B cell (primary cell): ENCODE results near the gene SKAP1. TPM values are rescaled to one million over a fixed set of nuclear protein-coding genes. Genes with fewer than 3 reads are reported as not detected.

Experiments
- ATAC-seq: fragments of 200-7000 bp; cut with Tn5 transposase; one replicate; pipeline ENCODE4 v1.10.0; 2021; ENCODE audit warnings: low read depth, mild to moderate bottlenecking, moderate number of reproducible peaks, moderate library complexity
- CTCF ChIA-PET: fragments of 350-600 bp; sonication (Branson Sonifier 250); formaldehyde crosslinking; loops from one replicate; lab custom pipeline; 2021; ENCODE audit warnings: antibody characterized with exemption, inconsistent platforms; lab: Charles Lee
- POLR2A ChIA-PET: fragments of 350-600 bp; sonication (Branson Sonifier 250); formaldehyde crosslinking; loops from one replicate; lab custom pipeline; 2021; ENCODE audit warnings: antibody characterized with exemption; lab: Charles Lee
- DNase-seq: peaks from one replicate; pipeline ENCODE4 v3.0.0; 2013
- H2AFZ ChIP-seq: 2 replicates; pipeline ENCODE4 v1.6.1; 2012; ENCODE audit warnings: mild to moderate bottlenecking, low read depth, low read length; ENCODE audit not compliant: insufficient read depth, poor library complexity, severe bottlenecking
- H3K27ac ChIP-seq, 2 donors: 1 replicate in 1 of 2; 2 replicates in 1 of 2; pipeline ENCODE4 v1.5.1; 2012 to 2013; ENCODE audit warnings: low read length in 2 of 2, mild to moderate bottlenecking in 2 of 2, moderate library complexity in 1 of 2
- H3K27me3 ChIP-seq, 4 experiments: fragments of 200-600 bp in 1 of 4; sonication (generic) in 1 of 4; replicated peaks in 1 of 4; 1 replicate in 2 of 4; 2 replicates in 2 of 4; pipeline versions ENCODE4 v1.6.1 to v1.7.0; 2013 to 2016; ENCODE audit warnings: low read length in 3 of 4, mild to moderate bottlenecking in 2 of 4, mixed read lengths in 1 of 4, moderate library complexity in 1 of 4; ENCODE audit not compliant: insufficient read depth in 4 of 4, control insufficient read depth in 3 of 4; ENCODE audit errors: control extremely low read depth in 1 of 4
- H3K36me3 ChIP-seq, 2 experiments: replicated peaks in 1 of 2; 1 replicate in 1 of 2; 2 replicates in 1 of 2; pipeline versions ENCODE4 v1.6.1 to v1.7.1; 2013; ENCODE audit warnings: low read length in 1 of 2; ENCODE audit not compliant: insufficient read depth in 2 of 2, control insufficient read depth in 1 of 2; ENCODE audit errors: control extremely low read depth in 1 of 2, extremely low read depth in 1 of 2
- H3K4me1 ChIP-seq, 2 donors: fragments of 200-600 bp in 1 of 2; sonication (generic) in 1 of 2; 1 replicate in 1 of 2; 2 replicates in 1 of 2; pipeline versions ENCODE4 v1.5.1 to v1.6.1; 2013 to 2017; ENCODE audit warnings: low read length in 2 of 2; ENCODE audit not compliant: control insufficient read depth in 2 of 2, insufficient read depth in 2 of 2
- H3K4me2 ChIP-seq: replicated peaks from 2 replicates; pipeline ENCODE3; 2012; ENCODE audit warnings: mild to moderate bottlenecking, low read depth, low read length; ENCODE audit not compliant: poor library complexity, severe bottlenecking
- H3K4me3 ChIP-seq, 5 experiments: fragments of 200-600 bp in 1 of 5; sonication (generic) in 1 of 5; 1 replicate in 3 of 5; 2 replicates in 2 of 5; pipeline versions ENCODE4 v1.5.1 to v1.7.0; 2011 to 2016; ENCODE audit warnings: low read length in 4 of 5, mild to moderate bottlenecking in 4 of 5, low read depth in 2 of 5, control low read depth in 1 of 5, moderate library complexity in 1 of 5; ENCODE audit not compliant: insufficient read depth in 1 of 5; ENCODE audit errors: control extremely low read depth in 1 of 5, extremely low read depth in 1 of 5
- H3K79me2 ChIP-seq: fragments of 200-600 bp; sonication (generic); one replicate; pipeline ENCODE4 v1.6.0; 2016; ENCODE audit warnings: low read length; ENCODE audit not compliant: control insufficient read depth, insufficient read depth
- H3K9ac ChIP-seq: fragments of 200-600 bp; sonication (generic); 2 replicates; pipeline ENCODE4 v1.6.1; 2017; ENCODE audit warnings: mild to moderate bottlenecking, low read length, moderate library complexity
- H3K9me3 ChIP-seq, 3 donors: one replicate each; pipeline versions ENCODE4 v1.6.1 to v1.7.1; 2013; ENCODE audit warnings: low read length in 2 of 3; ENCODE audit not compliant: control insufficient read depth in 2 of 3, insufficient read depth in 1 of 3; ENCODE audit errors: control extremely low read depth in 1 of 3
- H4K20me1 ChIP-seq: 2 replicates; pipeline ENCODE4 v1.6.0; 2012; ENCODE audit warnings: mild to moderate bottlenecking, low read length; ENCODE audit not compliant: insufficient read depth, control insufficient read depth, poor library complexity, severe bottlenecking
- H3K27ac Mint-ChIP-seq: one replicate; pipeline ENCODE4 v1.8.0; 2021; ENCODE audit warnings: mixed read lengths
- H3K27me3 Mint-ChIP-seq: one replicate; pipeline ENCODE4 v1.8.0; 2021; ENCODE audit warnings: mixed read lengths
- H3K4me1 Mint-ChIP-seq: one replicate; pipeline ENCODE4 v1.8.0; 2021; ENCODE audit warnings: mixed read lengths
- H3K4me3 Mint-ChIP-seq: one replicate; pipeline ENCODE4 v1.8.0; 2021; ENCODE audit warnings: mixed read lengths
- H3K9me3 Mint-ChIP-seq: one replicate; pipeline ENCODE4 v1.8.0; 2022; ENCODE audit warnings: mixed read lengths; ENCODE audit not compliant: insufficient read depth
- CTCF ChIP-seq: fragments of 200-600 bp; IDR thresholded peaks from one replicate; pipeline ENCODE4 v1.8.0; 2022; ENCODE audit warnings: antibody characterized with exemption, mild to moderate bottlenecking
- EZH2 ChIP-seq: IDR thresholded peaks from 2 replicates; pipeline ENCODE4 v1.6.1; 2012; ENCODE audit warnings: borderline replicate concordance, low read depth, mild to moderate bottlenecking, moderate library complexity, low read length; ENCODE audit not compliant: insufficient read depth, poor library complexity, severe bottlenecking
- WGBS: methylation state at CpG from one replicate; pipeline ENCODE4 v1.1.5; 2013; ENCODE audit warnings: missing lambda C conversion rate; ENCODE audit not compliant: insufficient coverage; 5-methylcytosine and 5-hydroxymethylcytosine counted together
- intact Hi-C: fragments of 100-400 bp; cut with micrococcal nuclease; formaldehyde crosslinking; loops from one replicate; pipeline ENCODE4 v1.10.0; 2022
- polyA plus RNA-seq: library from polyadenylated mRNA; depleted of rRNA; stranded (reverse); fragments of >200 nt; gene quantifications from 2 replicates; pipeline ENCODE4 v1.2.3, GENCODE V29; 2012
- total RNA-seq, 2 donors: library from RNA; stranded (reverse); fragments of 120-200 nt in 1 of 2; gene quantifications; 1 replicate in 1 of 2; 2 replicates in 1 of 2; pipeline versions ENCODE4 v1.2.3 to v1.2.4, GENCODE V29; 2013 to 2022

Gene SKAP1
- total and polyA plus RNA-seq, 2 donors (not counting 1 experiment from before 2014, with no cell fraction given), result 33.1 to 37.3 TPM

DNA sequence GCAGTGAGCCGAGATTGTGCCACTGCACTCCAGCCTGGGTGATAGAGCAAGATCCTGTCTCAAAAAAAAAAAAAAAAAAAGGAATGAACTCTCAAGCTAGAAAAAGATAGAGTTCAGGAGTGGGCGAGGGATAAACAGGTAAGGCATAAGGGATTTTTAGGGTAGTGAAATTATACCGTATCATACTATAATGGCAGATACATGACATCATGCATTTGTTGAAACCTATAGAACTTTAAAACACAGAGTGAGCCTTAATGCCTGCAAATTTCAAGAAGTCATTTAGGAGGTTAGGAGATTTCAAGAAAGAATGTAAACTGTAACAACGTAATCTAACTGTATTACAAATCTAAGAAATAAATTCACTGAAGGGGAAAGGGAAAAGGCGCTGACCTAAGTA lies 20.4 kb downstream of the SKAP1 start:
- ChIA-PET POLR2A (no interaction called here), CTCF (interaction anchor here (0.7 kb wide), 2 partner anchors 147 to 949 kb away, joined by 3 to 4 read pairs; no protein-coding TSS in a partner anchor)
- peaks cover 49% of the 10 kb centered on the region for H3K4me1 Mint-ChIP-seq
- H3K9ac ChIP-seq, result no peak overlapping the region
- 100% methylated on average over 1 of the region's 5 CpGs for WGBS
- peaks cover 0 to 6% of the 10 kb centered on the region in 2 experiments for H3K36me3 ChIP-seq
- H3K9me3 ChIP-seq, result no peaks in the 10 kb centered on the region
- DNase-seq (no peak), ATAC-seq (no peak)
- H3K79me2 ChIP-seq, result peaks cover 29% of the 10 kb centered on the region
- H3K27me3 Mint-ChIP-seq, result no peaks in the 10 kb centered on the region
- intact Hi-C loops, result loop anchor here (5.0 to 10.0 kb wide), 3 partner anchors 32 to 55 kb away; no protein-coding TSS in a partner anchor
- H3K4me2 ChIP-seq, result no peak overlapping the region
- no peak overlapping the region for H3K4me3 ChIP-seq
- H3K27me3 ChIP-seq, result no peaks in the 10 kb centered on the region
- H3K4me1 ChIP-seq, result peaks cover 38% of the 10 kb centered on the region in 2 donors
- H3K9me3 Mint-ChIP-seq, result no peaks in the 10 kb centered on the region
- no peak for TF ChIP-seq CTCF
- no peak for TF ChIP-seq EZH2
- H3K27ac Mint-ChIP-seq, result no peak overlapping the region
- H3K4me3 Mint-ChIP-seq, result no peak overlapping the region
- no peak overlapping the region for H3K27ac ChIP-seq
- H2AFZ ChIP-seq, result no peak overlapping the region
- H4K20me1 ChIP-seq, result no peaks in the 10 kb centered on the region

DNA sequence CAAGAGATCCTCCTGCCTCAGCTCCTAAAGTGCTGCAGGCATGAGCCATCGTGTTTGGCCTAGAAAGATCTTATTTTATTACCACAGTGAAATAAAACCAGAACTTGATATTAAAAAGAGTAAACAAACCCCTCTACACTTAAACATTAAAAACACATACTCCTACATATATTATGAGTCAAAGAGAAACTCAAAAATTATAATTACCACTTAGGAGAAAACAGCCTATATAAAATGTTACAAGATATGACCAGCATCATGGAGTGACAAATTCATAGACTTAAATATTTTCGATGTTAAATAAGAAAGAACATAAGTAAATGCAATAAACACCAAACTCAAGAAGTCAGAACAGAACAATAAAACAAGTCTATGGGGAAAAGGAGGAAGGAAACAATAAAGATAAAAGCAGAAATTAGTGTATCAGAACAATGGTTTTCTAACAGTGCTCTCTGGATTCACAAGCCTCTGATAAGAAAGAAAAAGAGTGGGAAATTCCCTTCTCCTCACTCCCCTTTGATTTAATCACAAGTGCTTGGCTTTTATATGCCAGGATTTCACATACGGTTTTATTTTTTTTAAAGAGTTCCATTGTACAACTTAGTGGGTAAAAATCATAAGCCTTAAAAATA lies 23.0 kb downstream of the SKAP1 start:
- no peak for DNase-seq
- intact Hi-C loops, result loop anchor here (10.0 kb wide), 1 partner anchor 52 kb away; no protein-coding TSS in a partner anchor
- peaks cover 34% of the 10 kb centered on the region for H3K4me1 Mint-ChIP-seq
- no peak overlapping the region for H3K9ac ChIP-seq
- H3K27ac Mint-ChIP-seq, result no peak overlapping the region
- no peak for TF ChIP-seq CTCF
- TF ChIP-seq EZH2, result no peak
- peaks cover 0 to 6% of the 10 kb centered on the region in 2 experiments for H3K36me3 ChIP-seq
- H3K4me2 ChIP-seq, result no peak overlapping the region
- no peaks in the 10 kb centered on the region for H3K9me3 Mint-ChIP-seq
- ATAC-seq, result no peak
- no peaks in the 10 kb centered on the region for H3K9me3 ChIP-seq
- H2AFZ ChIP-seq, result no peak overlapping the region
- no peak overlapping the region for H3K4me3 ChIP-seq
- H3K4me3 Mint-ChIP-seq, result peak overlapping the region; percentile 13
- H3K27ac ChIP-seq, result no peak overlapping the region
- peaks cover 14 to 16% of the 10 kb centered on the region in 2 donors for H3K4me1 ChIP-seq
- ChIA-PET POLR2A (no interaction called here), CTCF (no interaction called here)
- H3K27me3 ChIP-seq, result no peaks in the 10 kb centered on the region
- WGBS, result no CpG with 5 or more reads among the region's 3 CpGs
- H4K20me1 ChIP-seq, result no peaks in the 10 kb centered on the region
- H3K79me2 ChIP-seq, result peaks cover 38% of the 10 kb centered on the region
- no peaks in the 10 kb centered on the region for H3K27me3 Mint-ChIP-seq
